Heart left ventricle (tissue), 13 donors: ENCODE results near the gene AFAP1.

Source experiments
- POLR2A ChIP-seq, 2 donors: fragments of 450-650 bp; IDR thresholded peaks; one replicate each; pipeline ENCODE4 v1.6.1; 2017; ENCODE audit warnings: antibody characterized with exemption in 2 of 2, mild to moderate bottlenecking in 2 of 2, moderate library complexity in 2 of 2
- TF ChIP-seq, protein P1 (sequence below), 12 donors: fragments of 200-600 bp; sonication (generic) in 4 of 12; IDR thresholded peaks; one replicate each; pipeline versions ENCODE4 v1.5.0 to v1.8.0; 2018 to 2022; ENCODE audit warnings: antibody characterized with exemption in 12 of 12, mild to moderate bottlenecking in 5 of 12
- donor health status: ischemic (EF 13 %, LVEDD 7.1; RV severe dilation, severe dysfunction).
- donor health status: DM: no; HTN: yes; CAD: no.
- donor health status: DM: no; HTN: no; CAD: no.
- donor health status: ischemic (EF 25% LVEDD 6.9; RV normal size, moderate dysfunction).
- donor health status: ischemic (EF 25% LVEDD 5.7; RV mildly dilated, moderate dysfunction).
- donor health status: ischemic (EF 35%, LVEDD 5.7; RV mildly dilated, moderate dysfunction).
- donor health status: nonischemic (EF 11% LVEDD 7.7; RV severe dilation, severe dysfunction).
- donor health status: DM: yes; HTN: yes; CAD: no.
- donor health status: PGD.
- donor health status: ischemic (EF 29% LVEDD 5.4; RV normal size, mild dysfunction).
- donor health status: nonischemic (EF 23%, LVEDD 6.1; RV moderate dilation, normal function).

DNA sequence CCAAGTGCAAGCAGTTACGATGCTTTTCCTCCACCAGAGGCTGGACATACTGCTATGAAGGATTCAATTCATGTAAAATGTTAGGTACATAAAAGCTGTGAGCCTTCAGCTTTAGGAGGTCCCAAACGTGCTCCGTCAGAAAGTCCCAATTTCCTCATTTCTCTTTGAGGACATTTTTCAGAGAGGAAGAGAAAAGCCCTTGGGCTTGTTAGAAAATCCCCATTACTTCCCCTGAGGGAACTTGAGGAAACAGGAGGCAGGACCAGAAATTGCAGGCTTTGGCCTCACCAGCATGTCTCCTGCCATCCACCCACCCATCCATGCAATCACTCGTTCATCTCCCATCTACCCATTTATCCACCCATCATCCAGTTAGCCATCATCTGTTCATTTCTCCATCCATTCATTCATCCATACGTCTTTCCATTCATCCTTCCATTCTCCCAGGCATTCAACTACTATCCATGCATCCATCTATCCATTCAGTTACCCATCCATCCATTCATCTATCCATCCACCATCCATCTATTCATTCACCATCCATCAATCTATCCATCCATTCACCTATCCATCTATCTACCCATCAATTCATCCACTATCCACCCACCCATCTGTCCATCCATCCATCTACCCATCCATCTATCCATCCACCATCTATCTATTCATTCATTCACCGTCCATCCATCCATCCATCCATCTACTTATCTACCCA is 223.5 kb downstream of the AFAP1 start:
- TF ChIP-seq, protein P1, sequence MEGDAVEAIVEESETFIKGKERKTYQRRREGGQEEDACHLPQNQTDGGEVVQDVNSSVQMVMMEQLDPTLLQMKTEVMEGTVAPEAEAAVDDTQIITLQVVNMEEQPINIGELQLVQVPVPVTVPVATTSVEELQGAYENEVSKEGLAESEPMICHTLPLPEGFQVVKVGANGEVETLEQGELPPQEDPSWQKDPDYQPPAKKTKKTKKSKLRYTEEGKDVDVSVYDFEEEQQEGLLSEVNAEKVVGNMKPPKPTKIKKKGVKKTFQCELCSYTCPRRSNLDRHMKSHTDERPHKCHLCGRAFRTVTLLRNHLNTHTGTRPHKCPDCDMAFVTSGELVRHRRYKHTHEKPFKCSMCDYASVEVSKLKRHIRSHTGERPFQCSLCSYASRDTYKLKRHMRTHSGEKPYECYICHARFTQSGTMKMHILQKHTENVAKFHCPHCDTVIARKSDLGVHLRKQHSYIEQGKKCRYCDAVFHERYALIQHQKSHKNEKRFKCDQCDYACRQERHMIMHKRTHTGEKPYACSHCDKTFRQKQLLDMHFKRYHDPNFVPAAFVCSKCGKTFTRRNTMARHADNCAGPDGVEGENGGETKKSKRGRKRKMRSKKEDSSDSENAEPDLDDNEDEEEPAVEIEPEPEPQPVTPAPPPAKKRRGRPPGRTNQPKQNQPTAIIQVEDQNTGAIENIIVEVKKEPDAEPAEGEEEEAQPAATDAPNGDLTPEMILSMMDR (IDR thresholded peaks at IDR 0.05), result no peak
- TF ChIP-seq POLR2A (IDR thresholded peaks at IDR 0.05), result no peak
